CD14-positive monocyte (primary cell): ENCODE data around the gene SYNDIG1. TPM values are rescaled to one million over a fixed set of nuclear protein-coding genes. Genes with fewer than 3 reads are reported as not detected.

Source experiments
- DNase-seq, 3 donors: peaks; one replicate each; pipeline ENCODE4 v3.0.0-alpha.2; 2011 to 2022
- H2AFZ ChIP-seq: 2 replicates; pipeline ENCODE4 v1.6.0; 2012; ENCODE audit warnings: mild to moderate bottlenecking, low read depth, low read length, inconsistent platforms; ENCODE audit not compliant: insufficient read depth, poor library complexity, severe bottlenecking
- H3K27ac ChIP-seq, 2 donors: 1 replicate in 1 of 2; 2 replicates in 1 of 2; pipeline ENCODE4 v1.5.1; 2012 to 2013; ENCODE audit warnings: low read length in 2 of 2, control low read depth in 1 of 2, inconsistent platforms in 1 of 2, low read depth in 1 of 2, mild to moderate bottlenecking in 1 of 2
- H3K27me3 ChIP-seq, 2 donors: one replicate each; pipeline versions ENCODE4 v1.6.0 to v1.6.1; 2011 to 2013; ENCODE audit warnings: low read length in 2 of 2; ENCODE audit not compliant: control insufficient read depth in 2 of 2, insufficient read depth in 2 of 2
- H3K36me3 ChIP-seq, 2 donors: replicated peaks in 1 of 2; 1 replicate in 1 of 2; 2 replicates in 1 of 2; pipeline versions ENCODE4 v1.5.1 to v1.6.1; 2012 to 2013; ENCODE audit warnings: low read length in 2 of 2, control low read depth in 1 of 2, inconsistent platforms in 1 of 2, mild to moderate bottlenecking in 1 of 2; ENCODE audit not compliant: insufficient read depth in 2 of 2, control insufficient read depth in 1 of 2
- H3K4me1 ChIP-seq, 2 donors: 1 replicate in 1 of 2; 2 replicates in 1 of 2; pipeline versions ENCODE4 v1.5.1 to v1.6.1; 2012 to 2013; ENCODE audit warnings: low read length in 2 of 2, control low read depth in 1 of 2, inconsistent platforms in 1 of 2, mild to moderate bottlenecking in 1 of 2, moderate library complexity in 1 of 2; ENCODE audit not compliant: insufficient read depth in 2 of 2, control insufficient read depth in 1 of 2
- H3K4me2 ChIP-seq: replicated peaks from 2 replicates; pipeline ENCODE3; 2012; ENCODE audit warnings: low read length, moderate library complexity, mild to moderate bottlenecking; ENCODE audit not compliant: poor library complexity, severe bottlenecking; ENCODE audit errors: extremely low read depth
- H3K4me3 ChIP-seq, 3 experiments: fragments of 200-600 bp in 1 of 3; sonication (generic) in 1 of 3; replicated peaks in 1 of 3; 1 replicate in 2 of 3; 2 replicates in 1 of 3; pipeline ENCODE4 v1.5.1; 2011 to 2013; ENCODE audit warnings: low read length in 3 of 3, mild to moderate bottlenecking in 3 of 3, control low read depth in 2 of 3, low read depth in 2 of 3, inconsistent platforms in 1 of 3, moderate library complexity in 1 of 3
- H3K79me2 ChIP-seq: 2 replicates; pipeline ENCODE4 v1.6.0; 2012; ENCODE audit warnings: mild to moderate bottlenecking, control low read depth, inconsistent platforms, low read length, moderate library complexity; ENCODE audit not compliant: insufficient read depth
- H3K9ac ChIP-seq: 2 replicates; pipeline ENCODE4 v1.6.0; 2017; ENCODE audit warnings: low read length, mild to moderate bottlenecking; ENCODE audit not compliant: insufficient read depth, poor library complexity, severe bottlenecking
- H3K9me3 ChIP-seq, 2 donors: replicated peaks in 1 of 2; 1 replicate in 1 of 2; 2 replicates in 1 of 2; pipeline versions ENCODE4 v1.5.1 to v1.6.1; 2012 to 2013; ENCODE audit warnings: low read length in 2 of 2, control low read depth in 1 of 2; ENCODE audit not compliant: control insufficient read depth in 1 of 2, insufficient read depth in 1 of 2
- H4K20me1 ChIP-seq: 2 replicates; pipeline ENCODE4 v1.6.0; 2012; ENCODE audit warnings: mild to moderate bottlenecking, low read length, control low read depth, moderate library complexity; ENCODE audit not compliant: insufficient read depth
- H3K27ac Mint-ChIP-seq, 7 donors: one replicate each; pipeline ENCODE4 v1.8.0; 2020; ENCODE audit warnings: mild to moderate bottlenecking in 7 of 7, mixed read lengths in 7 of 7, moderate library complexity in 6 of 7, inconsistent platforms in 2 of 7
- H3K27me3 Mint-ChIP-seq, 3 donors: one replicate each; pipeline ENCODE4 v1.8.0; 2021 to 2022; ENCODE audit warnings: low read depth in 3 of 3, mild to moderate bottlenecking in 3 of 3, mixed read lengths in 3 of 3, moderate library complexity in 3 of 3, inconsistent platforms in 1 of 3
- H3K36me3 Mint-ChIP-seq, 2 donors: one replicate each; pipeline ENCODE4 v1.8.0; 2020; ENCODE audit warnings: mixed read lengths in 2 of 2, inconsistent platforms in 1 of 2, mild to moderate bottlenecking in 1 of 2
- H3K4me1 Mint-ChIP-seq: one replicate; pipeline ENCODE4 v1.8.0; 2020; ENCODE audit warnings: mild to moderate bottlenecking, mixed read lengths
- H3K4me3 Mint-ChIP-seq, 2 donors: one replicate each; pipeline ENCODE4 v1.8.0; 2020; ENCODE audit warnings: mild to moderate bottlenecking in 2 of 2, mixed read lengths in 2 of 2, moderate library complexity in 1 of 2
- H3K9me3 Mint-ChIP-seq, 7 donors: one replicate each; pipeline ENCODE4 v1.8.0; 2020 to 2022; ENCODE audit warnings: mixed read lengths in 7 of 7, mild to moderate bottlenecking in 6 of 7, moderate library complexity in 6 of 7, inconsistent platforms in 2 of 7
- CTCF ChIP-seq: fragments of 200-600 bp; IDR thresholded peaks from one replicate; pipeline ENCODE4 v1.8.0; 2022; ENCODE audit warnings: antibody characterized with exemption, mild to moderate bottlenecking
- WGBS: methylation state at CpG from one replicate; pipeline ENCODE4 v1.1.5; 2013; ENCODE audit warnings: missing lambda C conversion rate; ENCODE audit not compliant: insufficient coverage; 5-methylcytosine and 5-hydroxymethylcytosine counted together
- intact Hi-C, 2 donors: fragments of 100-400 bp; cut with micrococcal nuclease; formaldehyde crosslinking; loops; one replicate each; pipeline versions ENCODE4 v1.15.0 to v1.15.1; 2023
- polyA plus RNA-seq, 3 donors: library from polyadenylated mRNA; depleted of rRNA in 1 of 3; unstranded in 2 of 3; stranded (reverse) in 1 of 3; fragments of 300-500 nt in 2 of 3; fragments of >200 nt in 1 of 3; fragmentation: Illumina TruSeq in 2 of 3; gene quantifications; 1 replicate in 2 of 3; 2 replicates in 1 of 3; pipeline ENCODE4 v1.2.3, GENCODE V29; 2012 to 2021

SYNDIG1 gene
- polyA plus RNA-seq, 3 donors = not detected

- no peak overlapping the region for H3K27ac Mint-ChIP-seq
Measured at GRCh38 chr20:24576447-24576846, 107.0 kb downstream of the SYNDIG1 start.

GRCh38 chr20:24577271-24577909 is 108.0 kb downstream of the SYNDIG1 start:
- no peak overlapping the region for H3K4me3 ChIP-seq
- no peak overlapping the region for H2AFZ ChIP-seq
- intact Hi-C loops = no loop called here
- Mint-ChIP-seq H3K4me1 (no peaks in the 10 kb centered on the region), H3K9me3 (peaks cover 0 to 6% (median 0%) of the 10 kb centered on the region in 7 donors), H3K4me3 (no peak overlapping the region), H3K36me3 (no peaks in the 10 kb centered on the region), H3K27ac (no peak overlapping the region), H3K27me3 (peaks cover under 1 to 7% (median 5%) of the 10 kb centered on the region in 3 donors)
- 97% methylated on average over 8 of the region's 10 CpGs for WGBS
- H3K9ac ChIP-seq = no peak overlapping the region
- H3K4me1 ChIP-seq = no peaks in the 10 kb centered on the region
- TF ChIP-seq CTCF = no peak
- no peak for DNase-seq
- H3K36me3 ChIP-seq = no peaks in the 10 kb centered on the region
- H3K27me3 ChIP-seq = no peaks in the 10 kb centered on the region
- H3K27ac ChIP-seq = no peak overlapping the region
- H3K79me2 ChIP-seq = no peaks in the 10 kb centered on the region
- no peaks in the 10 kb centered on the region for H4K20me1 ChIP-seq
- no peaks in the 10 kb centered on the region for H3K9me3 ChIP-seq
- H3K4me2 ChIP-seq = no peak overlapping the region

More at GRCh38 chr20:24576447-24576846, 107.0 kb downstream of the SYNDIG1 start:
- H3K4me3 Mint-ChIP-seq = no peak overlapping the region
- H3K4me1 ChIP-seq = no peaks in the 10 kb centered on the region
- H3K27me3 ChIP-seq = no peaks in the 10 kb centered on the region
- H3K36me3 ChIP-seq = no peaks in the 10 kb centered on the region
- H3K36me3 Mint-ChIP-seq = no peaks in the 10 kb centered on the region
- H2AFZ ChIP-seq = no peak overlapping the region
- no peaks in the 10 kb centered on the region for H3K9me3 ChIP-seq
- intact Hi-C loops = no loop called here
- no peaks in the 10 kb centered on the region for H3K79me2 ChIP-seq
- peaks cover 0 to 6% (median 0%) of the 10 kb centered on the region in 7 donors for H3K9me3 Mint-ChIP-seq
- H3K4me2 ChIP-seq = no peak overlapping the region
- H4K20me1 ChIP-seq = no peaks in the 10 kb centered on the region
- H3K4me3 ChIP-seq = no peak overlapping the region
- no peak overlapping the region for H3K9ac ChIP-seq
- no peak for TF ChIP-seq CTCF
- H3K27ac ChIP-seq = no peak overlapping the region
- no peak for DNase-seq
- 91% methylated on average over 10 of the region's 11 CpGs for WGBS
- H3K4me1 Mint-ChIP-seq = no peaks in the 10 kb centered on the region
- H3K27me3 Mint-ChIP-seq = peaks cover 3 to 5% (median 5%) of the 10 kb centered on the region in 3 donors
